Breast epithelium (tissue), 4 donors: Measurements from ENCODE around the gene SLC35F3. TPM values are rescaled to one million over a fixed set of nuclear protein-coding genes. Genes with fewer than 3 reads are reported as not detected.

ENCODE experiments used
- DNase-seq, 2 donors: peaks; one replicate each; pipeline ENCODE4 v3.0.0-alpha.2; 2019; ENCODE audit warnings: low spot score in 2 of 2
- H3K27ac ChIP-seq, 2 donors: fragments of 200-600 bp; sonication (generic) in 1 of 2; one replicate each; pipeline ENCODE4 v1.5.1; 2016 to 2019; ENCODE audit warnings: mild to moderate bottlenecking in 1 of 2
- H3K27me3 ChIP-seq, 2 donors: fragments of 200-600 bp; sonication (generic) in 1 of 2; one replicate each; pipeline versions ENCODE4 v1.5.1 to v1.6.0; 2017 to 2019; ENCODE audit warnings: control low read depth in 1 of 2, mild to moderate bottlenecking in 1 of 2
- H3K36me3 ChIP-seq: fragments of 200-600 bp; one replicate; pipeline ENCODE4 v1.5.1; 2019
- H3K4me1 ChIP-seq, 2 donors: fragments of 200-600 bp; sonication (generic); one replicate each; pipeline ENCODE4 v1.5.1; 2016 to 2019; ENCODE audit warnings: control low read depth in 1 of 2
- H3K4me3 ChIP-seq, 3 donors: fragments of 200-600 bp; sonication (generic); 1 replicate in 2 of 3; 2 replicates in 1 of 3; pipeline ENCODE4 v1.5.1; 2016 to 2019; ENCODE audit warnings: mild to moderate bottlenecking in 3 of 3, moderate library complexity in 2 of 3
- H3K9me3 ChIP-seq, 2 donors: fragments of 200-600 bp; sonication (generic) in 1 of 2; one replicate each; pipeline ENCODE4 v1.5.1; 2016 to 2019; ENCODE audit warnings: control low read depth in 1 of 2
- POLR2A ChIP-seq: fragments of 450-650 bp; IDR thresholded peaks from one replicate; pipeline ENCODE4 v1.6.1; 2016; ENCODE audit warnings: antibody characterized with exemption, mild to moderate bottlenecking, moderate library complexity
- POLR2AphosphoS5 ChIP-seq, 3 donors: sonication (generic); formaldehyde crosslinking; IDR thresholded peaks; one replicate each; pipeline ENCODE4 v1.6.1; 2017; ENCODE audit warnings: antibody characterized with exemption in 3 of 3
- intact Hi-C: fragments of 100-400 bp; cut with DNase I; formaldehyde crosslinking; loops from one replicate; pipeline ENCODE4 v1.15.1; 2023; ENCODE audit warnings: low total_unique reads
- total RNA-seq, 3 donors: library from RNA; depleted of rRNA; stranded (reverse); fragments of >200 nt; gene quantifications; one replicate each; pipeline ENCODE4 v1.1.0, GENCODE V29; 2016
- TF ChIP-seq, protein P1 (sequence below), 3 donors: fragments of 450-650 bp; IDR thresholded peaks; one replicate each; pipeline ENCODE4 v1.5.1; 2016 to 2017; ENCODE audit warnings: antibody characterized with exemption in 3 of 3, mild to moderate bottlenecking in 3 of 3, moderate library complexity in 3 of 3

Gene SLC35F3
- total RNA-seq, 3 donors from 2014 or later = 8.8 to 13.0 TPM; not detected in 1

DNA sequence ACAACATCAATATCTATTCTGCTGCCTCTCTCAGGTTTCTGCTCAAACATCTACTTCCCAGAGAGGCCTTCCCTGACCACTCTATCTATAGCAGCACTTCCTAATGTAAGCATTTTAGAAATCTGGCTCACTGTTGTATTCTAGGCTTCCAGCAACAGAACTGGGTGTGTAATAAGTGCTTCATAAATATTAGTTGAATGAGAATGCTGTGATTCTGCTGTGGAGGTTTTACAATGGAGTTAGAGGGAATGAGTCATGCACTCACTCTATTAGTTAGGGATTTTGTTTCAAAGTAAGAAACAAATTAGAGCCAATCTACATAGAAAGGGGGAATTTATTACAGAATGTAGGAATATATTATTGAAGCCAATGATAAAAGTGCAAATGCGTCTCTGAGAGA, 38.6 kb upstream of the SLC35F3 start:
- DNase-seq = no peak
- H3K27ac ChIP-seq = no peak overlapping the region
- no peak for TF ChIP-seq POLR2A
- TF ChIP-seq, protein P1, sequence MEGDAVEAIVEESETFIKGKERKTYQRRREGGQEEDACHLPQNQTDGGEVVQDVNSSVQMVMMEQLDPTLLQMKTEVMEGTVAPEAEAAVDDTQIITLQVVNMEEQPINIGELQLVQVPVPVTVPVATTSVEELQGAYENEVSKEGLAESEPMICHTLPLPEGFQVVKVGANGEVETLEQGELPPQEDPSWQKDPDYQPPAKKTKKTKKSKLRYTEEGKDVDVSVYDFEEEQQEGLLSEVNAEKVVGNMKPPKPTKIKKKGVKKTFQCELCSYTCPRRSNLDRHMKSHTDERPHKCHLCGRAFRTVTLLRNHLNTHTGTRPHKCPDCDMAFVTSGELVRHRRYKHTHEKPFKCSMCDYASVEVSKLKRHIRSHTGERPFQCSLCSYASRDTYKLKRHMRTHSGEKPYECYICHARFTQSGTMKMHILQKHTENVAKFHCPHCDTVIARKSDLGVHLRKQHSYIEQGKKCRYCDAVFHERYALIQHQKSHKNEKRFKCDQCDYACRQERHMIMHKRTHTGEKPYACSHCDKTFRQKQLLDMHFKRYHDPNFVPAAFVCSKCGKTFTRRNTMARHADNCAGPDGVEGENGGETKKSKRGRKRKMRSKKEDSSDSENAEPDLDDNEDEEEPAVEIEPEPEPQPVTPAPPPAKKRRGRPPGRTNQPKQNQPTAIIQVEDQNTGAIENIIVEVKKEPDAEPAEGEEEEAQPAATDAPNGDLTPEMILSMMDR (IDR thresholded peaks at IDR 0.05) = no peak
- TF ChIP-seq POLR2AphosphoS5 (IDR thresholded peaks at IDR 0.05) = no peak
- no peaks in the 10 kb centered on the region for H3K27me3 ChIP-seq
- H3K4me1 ChIP-seq = no peaks in the 10 kb centered on the region
- H3K9me3 ChIP-seq = peaks cover 0 to 18% of the 10 kb centered on the region in 2 donors
- no peak overlapping the region for H3K4me3 ChIP-seq
- H3K36me3 ChIP-seq = no peaks in the 10 kb centered on the region
- intact Hi-C loops = no loop called here

DNA sequence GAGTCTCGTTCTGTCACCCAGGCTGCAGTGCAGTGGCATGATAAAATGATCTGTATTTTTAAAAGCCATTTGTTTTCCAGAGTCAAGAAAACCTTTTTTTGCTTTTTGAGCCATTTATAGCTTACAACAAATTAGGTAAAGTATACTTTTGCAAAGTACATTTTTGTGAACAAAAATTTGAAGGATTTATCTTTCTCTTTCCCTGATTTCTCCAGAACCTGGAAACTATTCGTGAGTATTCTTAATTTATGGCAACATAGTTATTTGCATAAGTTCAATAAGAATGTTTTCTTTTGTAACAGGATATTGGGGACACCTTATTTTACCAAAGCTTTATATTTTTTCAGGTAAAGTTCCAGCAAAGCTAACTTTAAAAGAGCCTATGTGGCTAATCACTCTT, 37.4 kb upstream of the SLC35F3 start:
- H3K9me3 ChIP-seq = peaks cover 0 to 18% of the 10 kb centered on the region in 2 donors
- no peaks in the 10 kb centered on the region for H3K36me3 ChIP-seq
- no peak overlapping the region for H3K4me3 ChIP-seq
- H3K27me3 ChIP-seq = no peaks in the 10 kb centered on the region
- TF ChIP-seq POLR2AphosphoS5 (IDR thresholded peaks at IDR 0.05) = no peak
- TF ChIP-seq, protein P1 (IDR thresholded peaks at IDR 0.05) = no peak
- no peak for TF ChIP-seq POLR2A
- no peak for DNase-seq
- no peaks in the 10 kb centered on the region for H3K4me1 ChIP-seq
- intact Hi-C loops = no loop called here
- no peak overlapping the region for H3K27ac ChIP-seq

DNA sequence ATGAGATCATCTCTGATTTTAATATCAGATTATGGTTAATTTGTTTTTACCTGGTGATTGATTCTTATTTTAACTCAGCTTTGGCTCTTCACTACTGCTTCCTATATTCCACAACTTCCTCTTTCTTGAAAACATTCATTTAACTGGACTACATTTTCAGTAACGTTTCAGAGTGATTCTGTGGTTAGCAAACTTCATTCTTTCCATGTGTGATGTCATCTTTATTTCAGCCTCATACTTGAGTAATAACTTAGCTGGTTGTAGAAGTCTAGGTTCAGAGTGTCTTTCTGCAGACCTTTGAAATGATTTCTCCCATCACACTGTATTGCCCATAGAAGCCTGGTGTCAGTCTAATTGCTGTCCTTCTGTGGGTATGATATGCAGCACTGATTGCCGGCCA, 36.0 kb upstream of the SLC35F3 start:
- Histone ChIP-seq H3K27me3 (no peaks in the 10 kb centered on the region), H3K9me3 (peaks cover 0 to 18% of the 10 kb centered on the region in 2 donors), H3K4me3 (no peak overlapping the region), H3K36me3 (no peaks in the 10 kb centered on the region), H3K4me1 (no peaks in the 10 kb centered on the region), H3K27ac (no peak overlapping the region)
- intact Hi-C loops = no loop called here
- TF ChIP-seq POLR2A (no peak), POLR2AphosphoS5 (IDR thresholded peaks at IDR 0.05) (no peak)
- TF ChIP-seq, protein P1 (IDR thresholded peaks at IDR 0.05) = no peak
- no peak for DNase-seq

DNA sequence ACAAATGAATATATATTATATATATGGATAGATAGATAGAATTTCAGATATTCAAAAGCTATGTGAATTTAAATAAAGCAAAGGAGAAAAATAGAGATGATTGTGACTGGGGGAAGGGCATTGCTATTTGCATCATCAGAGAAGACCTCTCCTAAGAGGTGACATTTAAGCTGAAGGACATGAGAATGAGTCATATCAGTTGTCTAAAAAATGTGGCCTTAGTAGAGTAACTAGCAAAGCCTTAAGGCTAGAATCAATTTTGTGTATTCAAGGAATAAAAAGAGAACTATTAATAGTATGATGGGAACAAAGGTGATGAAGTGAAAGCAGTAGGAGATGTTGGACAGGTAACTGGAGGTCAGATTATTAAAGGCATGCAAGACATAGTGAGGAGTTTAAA, 34.8 kb upstream of the SLC35F3 start:
- Histone ChIP-seq H3K4me3 (no peak overlapping the region), H3K4me1 (no peaks in the 10 kb centered on the region), H3K27ac (no peak overlapping the region), H3K27me3 (no peaks in the 10 kb centered on the region), H3K36me3 (no peaks in the 10 kb centered on the region), H3K9me3 (peaks cover 0 to 18% of the 10 kb centered on the region in 2 donors)
- TF ChIP-seq POLR2A (no peak), POLR2AphosphoS5 (IDR thresholded peaks at IDR 0.05) (no peak)
- TF ChIP-seq, protein P1 (IDR thresholded peaks at IDR 0.05) = no peak
- no peak for DNase-seq
- intact Hi-C loops = no loop called here

DNA sequence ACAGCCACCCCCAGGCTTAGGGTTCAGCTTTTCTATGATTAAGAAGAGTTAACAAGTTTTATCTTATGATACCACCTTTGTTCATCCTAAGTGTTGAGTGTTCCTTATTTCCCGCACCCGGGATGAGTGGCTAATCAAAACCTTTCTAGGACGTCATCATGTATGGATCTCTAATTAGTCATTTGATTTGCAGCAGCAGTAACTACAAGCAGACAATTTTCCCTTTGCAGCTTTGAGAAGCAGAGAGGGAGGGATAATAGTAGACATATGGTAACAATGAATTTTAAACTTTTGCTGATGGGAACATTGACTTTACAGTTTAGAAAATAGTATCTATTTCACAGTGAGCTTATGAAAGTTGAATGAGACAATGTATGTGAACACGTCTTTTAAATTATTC, 30.8 kb upstream of the SLC35F3 start:
- H3K9me3 ChIP-seq = no peaks in the 10 kb centered on the region
- H3K4me3 ChIP-seq = no peak overlapping the region
- DNase-seq = no peak
- TF ChIP-seq POLR2A = no peak
- TF ChIP-seq, protein P1 (IDR thresholded peaks at IDR 0.05) = no peak
- no peak for TF ChIP-seq POLR2AphosphoS5 (IDR thresholded peaks at IDR 0.05)
- H3K27ac ChIP-seq = no peak overlapping the region
- no peaks in the 10 kb centered on the region for H3K4me1 ChIP-seq
- intact Hi-C loops = no loop called here
- H3K27me3 ChIP-seq = no peaks in the 10 kb centered on the region
- no peaks in the 10 kb centered on the region for H3K36me3 ChIP-seq
